H4 (cell line): ENCODE measurements around the gene RBFOX1. TPM values are rescaled to one million over a fixed set of nuclear protein-coding genes. Genes with fewer than 3 reads are reported as not detected.

Source experiments
- DNase-seq: peaks from one replicate; pipeline ENCODE4 v3.0.0-alpha.2; 2015; ENCODE audit warnings: low spot score
- total RNA-seq: library from RNA; depleted of rRNA; stranded (reverse); fragments of >200 nt; shearing (Covaris generic); gene quantifications from 2 replicates; pipeline ENCODE4 v1.2.3, GENCODE V29; 2014

The RBFOX1 gene
- total RNA-seq, 1 experiment from 2014 or later, result not detected

DNA sequence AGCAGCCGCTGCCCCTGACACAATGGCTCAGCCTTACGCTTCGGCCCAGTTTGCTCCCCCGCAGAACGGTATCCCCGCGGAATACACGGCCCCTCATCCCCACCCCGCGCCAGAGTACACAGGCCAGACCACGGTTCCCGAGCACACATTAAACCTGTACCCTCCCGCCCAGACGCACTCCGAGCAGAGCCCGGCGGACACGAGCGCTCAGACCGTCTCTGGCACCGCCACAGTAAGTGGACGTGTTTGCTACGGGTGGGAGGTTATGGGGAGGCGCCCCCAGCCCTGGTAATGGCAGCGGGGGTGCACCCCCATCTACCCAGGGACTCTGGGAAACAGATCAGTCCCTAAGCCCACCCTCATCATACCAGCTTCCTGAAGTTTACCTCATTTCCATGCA lies 185.5 kb downstream of the RBFOX1 start:
- no peak for DNase-seq

DNA sequence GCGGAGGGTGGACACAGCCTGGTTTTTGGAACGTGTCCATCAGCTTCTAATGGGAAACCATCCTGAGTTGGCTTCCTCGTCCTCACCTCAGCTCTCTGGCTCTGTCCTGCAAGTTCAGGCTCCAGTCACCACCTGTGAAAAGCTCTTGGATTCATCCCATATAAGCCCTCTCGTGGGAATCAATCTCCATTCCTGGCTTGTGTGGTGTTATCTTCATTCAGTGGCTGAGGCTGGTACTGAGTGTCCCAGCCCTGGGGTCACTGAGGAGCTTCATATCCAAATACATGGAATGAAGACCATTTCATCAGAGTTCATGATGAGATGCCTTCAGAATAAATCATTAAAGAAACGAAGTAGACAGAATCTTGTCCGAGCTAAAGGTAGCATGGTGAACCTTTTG lies 189.2 kb downstream of the RBFOX1 start:
- DNase-seq, result no peak

DNA sequence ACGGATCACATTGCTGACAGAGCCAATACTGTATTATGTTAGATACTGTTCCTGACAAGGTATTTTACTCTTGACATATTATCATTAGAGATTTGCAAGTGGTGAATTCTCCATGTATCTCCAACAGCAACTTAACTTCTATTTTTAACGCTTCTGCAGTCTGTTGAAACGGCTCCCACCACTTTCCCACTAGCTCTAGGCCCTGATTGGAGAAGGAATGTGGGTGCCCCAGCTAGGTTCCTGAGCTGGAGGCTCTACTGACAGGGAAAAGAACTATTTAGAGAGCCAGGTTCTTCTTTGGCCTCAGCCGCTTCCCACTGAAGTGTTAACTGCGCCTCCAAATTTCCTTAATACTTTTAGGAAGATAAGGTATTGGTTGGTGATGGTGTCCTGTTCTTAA lies 191.8 kb downstream of the RBFOX1 start:
- DNase-seq, result no peak

DNA sequence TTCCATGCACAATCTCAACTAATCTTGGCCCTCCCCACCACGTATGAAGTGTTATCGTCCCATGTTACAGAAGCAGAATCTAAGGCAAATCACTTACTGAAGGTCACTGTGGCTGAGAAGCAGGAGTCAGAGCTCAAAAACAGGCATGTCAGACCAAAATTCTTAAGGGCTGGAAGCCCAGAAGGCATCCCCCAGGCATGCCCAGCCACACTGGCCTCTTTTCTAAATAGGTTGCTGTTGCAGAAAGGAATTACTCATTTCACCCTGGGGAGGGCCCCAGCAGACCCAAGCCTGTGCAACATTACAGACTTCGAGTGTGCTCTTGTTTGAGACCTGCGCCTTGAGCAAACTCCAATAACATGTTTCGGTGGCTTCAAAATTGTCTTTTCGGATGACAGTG lies 194.1 kb downstream of the RBFOX1 start:
- DNase-seq, result no peak

DNA sequence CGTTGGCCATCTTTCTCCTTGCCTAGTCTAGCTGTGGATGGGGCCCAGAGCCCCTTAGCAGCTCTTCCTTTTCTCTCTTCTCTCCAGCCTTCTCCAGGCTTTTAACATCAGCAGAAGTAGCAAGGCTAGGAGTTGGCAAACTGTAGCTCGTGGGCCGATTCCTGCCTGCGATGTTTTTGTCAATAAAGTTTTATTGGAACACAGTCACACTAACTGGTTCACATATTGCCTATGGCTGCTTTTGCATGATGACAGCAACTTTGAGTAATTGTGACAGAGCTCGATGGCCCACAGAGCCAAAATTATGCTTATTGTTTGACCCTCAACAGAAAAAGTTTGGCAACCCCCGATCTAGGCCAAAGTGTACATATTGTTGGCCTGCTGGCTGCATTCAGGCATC lies 199.9 kb downstream of the RBFOX1 start:
- no peak for DNase-seq

DNA sequence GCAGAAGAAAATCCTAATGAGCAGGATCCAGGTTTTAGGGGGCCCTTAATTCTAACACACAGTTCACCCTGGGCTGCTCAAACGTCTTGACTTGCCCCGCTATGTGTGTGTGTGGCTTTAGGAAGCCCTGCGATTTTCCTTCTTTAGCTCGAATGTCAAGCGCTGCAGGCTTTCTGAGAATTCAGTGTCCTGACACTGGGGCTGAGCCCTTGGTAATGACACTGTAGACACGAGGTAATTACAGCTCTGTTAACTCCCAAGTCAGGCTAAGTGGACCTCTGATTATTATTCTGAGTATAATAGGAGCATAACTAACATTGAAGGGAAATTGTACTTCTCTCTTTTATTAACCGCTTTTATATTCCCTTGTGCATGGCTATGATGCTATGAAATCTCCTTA lies 202.1 kb downstream of the RBFOX1 start:
- no peak for DNase-seq

DNA sequence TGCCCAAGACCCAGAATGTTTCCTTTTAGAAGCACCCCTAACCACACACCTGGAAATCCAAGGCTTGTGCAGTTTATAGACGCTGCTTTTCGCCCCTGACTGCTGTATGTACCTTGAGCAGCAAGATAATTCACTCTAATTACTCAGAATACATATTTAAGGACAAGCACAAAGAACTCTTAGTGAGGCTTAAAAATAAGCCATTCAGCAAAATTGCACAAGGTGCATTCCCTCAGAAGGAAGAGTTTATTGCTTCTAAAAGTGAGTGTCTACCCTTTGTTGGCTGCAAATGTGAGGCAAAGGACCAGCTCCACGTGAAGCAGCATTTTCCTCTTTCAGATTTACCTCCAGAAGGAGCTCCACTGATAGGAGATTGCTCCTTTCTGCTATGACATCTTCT lies 208.4 kb downstream of the RBFOX1 start:
- DNase-seq, result no peak

DNA sequence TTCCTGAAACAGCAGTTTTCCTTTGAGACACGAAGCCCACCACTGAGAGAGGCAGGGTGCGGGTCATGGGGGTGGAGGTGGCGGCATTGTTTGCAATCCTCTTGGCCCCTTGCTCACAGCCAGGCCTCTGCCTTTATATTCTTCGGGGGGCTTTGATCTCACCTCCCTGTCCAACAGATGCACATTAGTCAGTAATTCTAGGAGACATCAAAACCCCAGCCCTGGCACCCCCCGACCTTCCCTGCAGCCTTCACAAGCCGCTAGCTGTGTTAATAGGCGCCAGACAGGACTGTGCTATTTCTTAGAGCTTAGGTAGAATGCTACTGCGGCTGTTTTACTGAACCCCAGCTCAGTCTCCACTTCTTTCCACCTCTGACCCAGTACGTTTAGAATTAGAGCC lies 212.6 kb downstream of the RBFOX1 start:
- DNase-seq, result no peak

DNA sequence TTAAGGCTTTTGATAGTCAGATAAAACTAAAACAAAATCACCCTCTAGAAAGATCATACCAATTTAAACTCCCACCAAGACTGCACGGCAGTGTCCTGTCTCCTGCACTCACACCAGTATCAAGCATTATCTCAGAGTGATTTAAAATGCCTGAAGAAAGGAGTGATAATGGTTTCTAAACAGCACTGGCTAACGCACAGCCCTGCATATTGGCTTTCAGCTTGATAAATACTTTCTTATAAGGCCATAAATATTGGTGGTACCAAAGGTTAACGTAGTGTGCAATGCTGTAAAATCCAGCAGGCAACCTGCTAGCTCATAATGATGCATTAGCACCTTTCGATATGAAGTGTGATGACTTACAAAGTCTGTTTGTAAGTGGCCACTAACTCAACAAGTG lies 214.3 kb downstream of the RBFOX1 start:
- no peak for DNase-seq

DNA sequence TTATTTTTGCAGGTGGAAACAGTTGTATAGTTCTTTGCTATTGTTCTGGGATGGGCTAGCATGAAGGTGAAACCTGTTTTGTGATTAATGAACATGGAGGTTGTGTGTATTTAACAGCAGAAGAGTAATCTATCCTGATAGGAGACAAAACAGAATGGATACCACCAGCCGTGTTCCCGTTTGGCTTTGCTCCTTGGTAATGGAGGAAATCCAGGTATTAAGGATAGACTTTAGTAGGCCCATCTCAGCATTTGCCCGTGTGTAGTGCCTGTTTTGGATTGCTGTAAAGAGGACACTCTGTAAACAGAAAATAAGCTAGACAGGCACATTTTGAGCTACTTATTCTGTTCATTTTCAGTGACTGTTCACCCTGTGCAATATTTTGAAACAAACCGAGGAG lies 215.1 kb downstream of the RBFOX1 start:
- DNase-seq, result no peak

DNA sequence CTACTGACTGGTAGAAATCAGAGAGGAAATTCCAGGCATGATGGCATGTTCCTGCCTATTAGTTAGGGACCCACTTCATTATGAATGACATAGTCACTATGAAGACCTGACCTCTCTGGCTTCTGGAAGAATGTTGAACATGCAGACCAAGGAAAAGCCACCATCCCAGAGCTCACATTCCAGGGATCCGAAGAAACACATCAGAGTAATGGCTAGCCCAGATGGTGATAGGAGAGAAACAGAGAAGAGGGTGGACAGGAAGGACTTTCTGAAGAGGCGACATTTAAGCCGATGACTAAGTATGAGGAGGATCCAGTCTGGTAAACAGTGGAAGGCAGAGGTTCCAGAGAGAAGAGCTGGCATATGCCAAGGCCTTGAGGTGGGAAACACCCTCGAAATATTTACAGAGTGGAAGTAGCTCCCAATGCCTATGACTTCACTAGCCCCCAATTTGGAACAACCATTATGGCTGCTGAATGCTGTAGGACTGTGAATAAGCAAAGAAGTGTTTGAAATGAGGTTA lies 216.2 kb downstream of the RBFOX1 start:
- no peak for DNase-seq

DNA sequence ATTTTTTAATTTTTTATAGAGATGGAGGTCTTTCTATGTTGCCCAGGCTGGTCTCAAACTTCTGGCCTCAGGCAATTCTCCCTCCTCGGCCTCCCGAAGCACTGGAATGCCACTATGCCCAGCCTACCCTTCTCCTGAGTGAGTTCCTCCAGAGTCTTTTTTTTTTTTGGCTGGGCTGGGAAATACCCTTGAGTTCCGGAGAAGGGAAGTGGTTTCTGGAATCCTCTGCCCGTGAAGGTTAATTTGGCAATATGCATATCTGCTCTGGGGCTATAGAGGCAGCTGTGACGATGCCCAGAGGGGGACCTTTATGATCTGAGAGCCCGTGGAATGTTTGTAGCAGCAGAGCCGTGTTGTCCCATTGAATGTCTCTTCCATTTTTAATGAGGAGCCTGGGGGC lies 217.5 kb downstream of the RBFOX1 start:
- no peak for DNase-seq

DNA sequence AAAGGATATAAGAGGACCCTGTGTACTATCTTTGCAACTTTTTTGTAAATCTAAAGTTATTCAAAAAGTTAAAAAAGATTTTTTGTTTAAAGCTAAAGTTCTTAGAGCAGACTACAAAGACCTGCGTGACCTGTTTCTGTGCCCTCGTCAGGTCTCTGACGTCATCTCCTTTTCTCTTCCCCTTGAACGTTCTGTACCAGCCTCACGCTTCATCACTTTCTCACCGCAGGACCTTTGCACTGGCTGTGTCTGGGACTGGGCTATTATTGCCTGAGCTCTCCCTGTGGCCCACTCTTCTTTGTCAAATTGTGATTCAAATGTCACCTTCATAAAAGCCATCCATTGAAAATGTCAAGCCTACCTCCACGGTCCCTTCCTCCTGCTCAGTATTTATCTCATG lies 222.8 kb downstream of the RBFOX1 start:
- DNase-seq, result no peak

DNA sequence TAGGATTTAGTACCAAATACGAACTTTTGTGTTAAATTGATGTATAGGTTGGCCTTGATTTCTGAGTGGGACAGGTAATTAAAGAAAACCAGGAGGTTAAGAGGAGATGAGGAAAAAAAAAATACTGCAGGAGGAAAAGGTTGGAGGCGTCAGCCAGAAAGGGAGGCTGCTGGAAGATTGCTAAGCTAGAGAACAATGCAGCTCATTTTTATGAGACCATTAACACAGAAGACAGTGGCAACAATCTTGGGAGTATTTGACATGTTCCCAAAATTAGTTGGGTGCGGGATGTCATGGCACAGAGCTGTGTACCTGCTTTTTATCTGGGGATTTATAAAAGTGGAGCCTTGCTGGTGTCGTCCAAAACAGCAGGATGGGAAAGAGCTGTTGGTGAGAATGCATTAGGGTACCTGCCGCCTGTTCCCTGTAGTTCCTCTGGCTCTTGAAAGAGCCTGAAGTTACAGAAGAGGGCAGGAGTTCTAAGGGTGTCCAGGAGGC lies 229.3 kb downstream of the RBFOX1 start:
- DNase-seq, result no peak

DNA sequence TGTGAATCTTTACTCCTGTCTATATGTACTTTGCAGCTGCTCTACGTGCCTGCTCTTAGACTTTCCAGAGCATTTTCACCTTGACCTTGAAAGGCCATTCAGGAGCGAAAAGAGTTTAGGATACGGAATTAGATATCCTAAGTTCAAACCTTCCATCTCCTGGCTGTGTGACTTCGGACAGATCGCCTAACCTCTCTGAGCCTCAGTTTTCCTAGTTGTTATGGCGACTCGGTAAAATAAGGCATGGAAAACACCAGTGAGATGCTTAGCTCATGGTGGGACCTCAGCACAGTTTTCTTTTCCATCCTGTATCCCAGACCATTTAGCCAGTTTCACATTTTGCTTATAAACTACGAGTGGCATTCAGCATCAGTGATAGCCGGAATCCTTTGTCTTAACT lies 233.7 kb downstream of the RBFOX1 start:
- DNase-seq, result no peak

DNA sequence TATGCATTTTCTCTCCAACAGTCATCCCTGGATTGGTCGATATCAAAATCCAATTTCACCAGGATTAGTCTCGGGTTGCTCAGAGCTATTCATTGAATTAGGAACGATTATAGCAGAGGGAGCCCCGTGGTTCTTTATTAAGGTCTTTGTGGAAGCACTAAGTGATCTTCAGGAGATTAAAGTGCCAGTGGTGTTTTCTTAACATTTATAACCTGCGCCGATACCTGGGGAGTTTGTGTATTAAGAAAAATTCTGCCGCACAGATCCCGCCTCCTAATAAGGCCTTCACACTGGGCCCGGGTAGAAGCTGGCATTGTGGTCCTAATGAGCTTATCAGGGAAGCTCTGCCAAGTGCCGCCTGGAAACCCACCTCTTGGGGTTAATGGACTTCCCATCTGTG lies 238.7 kb downstream of the RBFOX1 start:
- no peak for DNase-seq

DNA sequence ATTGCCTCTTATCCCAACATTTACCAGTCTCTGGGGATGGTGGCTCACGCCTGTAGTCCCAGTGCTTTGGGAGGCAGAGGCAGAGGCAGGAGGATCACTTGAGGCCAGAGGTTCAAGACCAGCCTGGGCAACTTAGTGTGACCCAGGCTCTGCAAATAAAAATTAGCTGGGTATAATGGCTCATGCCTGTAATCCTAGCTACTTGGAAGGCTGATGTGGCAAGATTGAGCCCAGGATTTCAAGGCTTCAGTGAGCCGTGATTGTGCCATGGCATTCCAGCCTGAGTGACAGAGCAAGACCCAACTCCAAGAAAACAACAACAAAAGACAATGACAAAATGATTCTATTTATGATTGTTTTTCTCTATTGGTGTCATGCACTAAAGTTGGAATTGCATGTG lies 244.9 kb downstream of the RBFOX1 start:
- DNase-seq, result no peak

DNA sequence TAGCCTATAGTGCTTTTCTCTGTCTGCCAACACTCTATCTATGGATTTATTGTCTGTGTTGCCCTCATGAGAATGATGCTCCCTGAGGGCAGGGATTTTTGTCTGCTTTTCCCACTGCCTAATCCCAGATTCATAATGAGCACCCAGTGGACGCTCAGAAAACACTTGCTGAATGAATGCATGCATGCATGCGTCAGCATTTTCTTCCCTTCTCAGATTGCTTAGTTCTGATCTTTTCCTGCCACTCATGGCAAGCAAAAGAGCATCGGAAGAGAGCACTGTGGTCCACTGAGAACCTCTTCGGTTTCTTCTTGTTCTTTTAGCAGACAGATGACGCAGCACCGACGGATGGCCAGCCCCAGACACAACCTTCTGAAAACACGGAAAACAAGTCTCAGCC lies 246.8 kb downstream of the RBFOX1 start:
- no peak for DNase-seq

DNA sequence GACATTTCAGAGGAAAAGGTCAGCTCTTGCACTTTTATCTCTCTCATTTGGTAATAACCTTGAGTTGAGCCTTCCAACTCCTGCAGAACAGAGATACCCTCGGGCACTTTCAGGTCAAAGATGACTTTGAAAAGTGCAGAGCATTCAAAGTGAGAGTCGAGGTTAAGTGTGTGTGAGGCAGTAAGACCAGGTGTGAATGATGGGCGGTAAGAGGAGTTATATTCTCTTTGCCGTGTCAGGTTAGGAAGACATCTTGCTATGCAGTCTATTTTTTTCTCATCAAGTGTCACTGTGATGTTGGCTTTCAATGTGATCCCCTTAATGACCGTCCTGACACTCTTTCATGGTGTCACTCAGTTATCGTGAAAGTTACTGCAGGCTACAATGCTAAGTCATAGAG lies 248.5 kb downstream of the RBFOX1 start:
- DNase-seq, result no peak

DNA sequence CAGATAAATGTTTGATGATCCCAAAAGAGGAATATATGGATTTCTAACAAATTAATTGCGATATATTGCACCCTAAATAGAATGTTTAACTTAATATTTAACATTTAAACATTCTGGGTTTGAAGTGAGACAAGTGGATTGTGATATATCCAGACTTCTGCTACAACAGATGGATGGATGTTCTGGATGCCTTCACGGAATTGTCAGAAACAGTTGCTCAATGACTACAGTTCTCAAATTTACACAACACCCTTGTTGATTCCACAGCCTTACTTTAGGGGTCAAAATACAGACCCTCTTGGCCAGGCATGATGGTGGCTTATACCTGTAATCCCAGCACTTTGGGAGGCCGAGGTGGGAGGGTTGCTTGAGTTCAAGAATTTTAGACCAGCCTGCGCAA lies 250.8 kb downstream of the RBFOX1 start:
- DNase-seq, result no peak

DNA sequence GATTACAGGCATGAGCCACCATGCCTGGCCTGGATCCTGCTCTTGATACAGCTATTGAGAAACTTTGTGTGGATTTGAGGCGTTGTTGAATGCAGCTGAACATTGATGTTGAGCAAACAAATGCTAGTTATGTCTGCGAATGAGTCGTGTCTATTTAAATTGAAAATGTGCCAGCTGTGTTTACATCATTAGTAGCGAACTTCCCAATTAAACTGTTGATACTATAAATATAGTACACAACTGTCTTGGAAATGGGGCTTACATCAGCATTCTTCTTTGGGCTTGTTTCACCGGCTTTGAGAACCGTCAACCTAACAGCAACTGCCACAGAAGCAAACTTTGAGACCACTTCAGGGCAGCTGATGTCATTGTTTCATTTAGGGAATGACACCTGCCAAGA lies 251.9 kb downstream of the RBFOX1 start:
- no peak for DNase-seq

DNA sequence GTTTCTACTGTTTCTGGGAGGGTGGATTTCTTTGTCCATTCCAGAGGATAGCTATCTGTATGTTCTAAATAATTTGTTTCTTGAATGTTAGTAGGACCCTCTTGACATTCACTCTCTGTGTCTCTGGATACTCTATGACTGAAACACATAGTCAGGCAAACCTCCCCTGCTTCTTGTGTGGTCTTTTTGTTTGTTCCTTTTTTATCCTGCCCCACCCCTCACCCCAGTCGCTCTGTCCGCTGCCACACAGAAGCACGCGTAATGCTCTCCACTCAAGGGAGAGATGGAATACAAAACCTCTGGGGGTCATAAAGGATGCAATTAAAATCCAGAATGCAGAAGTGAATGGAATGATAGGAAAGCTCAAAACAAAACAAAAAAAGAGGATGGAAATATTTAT lies 253.1 kb downstream of the RBFOX1 start:
- DNase-seq, result no peak

DNA sequence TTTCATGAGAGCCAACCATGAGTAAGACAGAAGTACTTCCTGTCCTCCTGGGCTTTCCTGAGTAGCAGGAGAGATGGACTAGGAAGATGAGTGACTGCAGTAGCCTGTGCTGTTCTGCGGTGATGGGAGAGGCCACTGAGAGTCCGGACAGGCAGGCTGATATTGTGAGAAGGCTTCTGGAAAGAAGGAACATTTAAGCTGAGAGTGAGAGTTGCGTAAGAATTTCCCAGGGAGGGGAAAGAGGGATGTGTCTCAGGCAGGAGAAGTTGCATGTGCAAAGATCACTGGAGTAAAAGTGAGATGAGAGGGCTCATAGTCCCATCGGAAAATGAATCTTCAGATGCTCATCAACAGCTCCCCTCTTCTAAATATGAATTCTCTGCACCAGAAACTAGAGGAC lies 258.3 kb downstream of the RBFOX1 start:
- DNase-seq, result no peak

DNA sequence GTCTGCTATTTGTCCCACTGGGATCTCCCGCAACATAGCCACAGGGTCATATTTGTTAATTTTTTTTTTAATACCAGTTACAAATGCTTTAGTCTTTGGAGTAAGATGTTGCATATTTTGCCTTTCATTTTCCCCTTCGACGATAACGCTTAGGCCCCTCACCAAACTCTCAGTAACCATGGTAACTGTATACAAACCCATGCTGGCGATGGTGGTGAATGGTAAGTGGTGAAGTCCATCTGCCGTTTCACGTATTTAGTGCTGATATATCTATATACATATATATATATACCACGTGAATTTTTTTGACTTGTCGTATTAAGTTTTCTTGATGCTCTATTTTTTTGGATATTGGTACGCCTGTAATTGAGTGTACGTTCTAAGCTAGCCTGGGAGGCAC lies 263.7 kb downstream of the RBFOX1 start:
- no peak for DNase-seq

DNA sequence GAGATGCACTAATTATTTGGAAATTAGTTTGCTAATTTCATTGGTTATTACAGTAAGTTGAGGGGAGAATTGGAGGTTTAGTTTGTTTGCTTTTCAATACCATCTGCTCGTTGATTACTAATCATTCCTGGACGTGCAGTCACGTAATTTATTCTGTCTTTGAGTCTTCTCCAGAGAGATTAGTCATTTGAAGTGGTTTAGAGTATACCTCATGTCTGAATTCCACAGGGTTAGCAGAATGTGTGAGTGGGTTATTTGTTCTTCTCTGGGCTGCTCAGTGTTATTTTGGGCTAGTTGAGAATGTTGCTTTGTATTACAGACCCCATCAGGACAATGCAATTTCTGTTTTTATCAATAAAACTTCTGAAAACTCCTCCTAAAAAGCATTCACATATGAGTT lies 265.0 kb downstream of the RBFOX1 start:
- no peak for DNase-seq
